AG09319 (cell line): ENCODE measurements around the gene ZNF792.
A peak's percentile ranks its signal among the peaks of the same experiment; 100 is the strongest.
"Not testable (repeated sequence)": the region's sequence is repeated elsewhere in the genome, so short reads cannot be mapped to it uniquely, and the experiment has no call there.

ENCODE experiments used
- DNase-seq: peaks from one replicate; pipeline ENCODE4 v3.0.0-alpha.2; 2010; ENCODE audit warnings: low read depth; ENCODE audit errors: extremely low read depth
- CTCF ChIP-seq: IDR thresholded peaks from 2 replicates; pipeline ENCODE4 v1.5.1; 2011; ENCODE audit warnings: low read depth, mild to moderate bottlenecking, inconsistent platforms, low read length, moderate library complexity

ZNF792 gene

GRCh38 chr19:34963573-34964406 is at the start of gene ZNF792:
Gene ZNF792 (minus strand): TSS chr19:34964229. CDS start chr19:34963662, 567 bp downstream.
- no peak for TF ChIP-seq CTCF

GRCh38 chr19:35013041-35013819 is 49.2 kb upstream of the ZNF792 start:
- no peak for DNase-seq

More at GRCh38 chr19:34963573-34964406, at the start of gene ZNF792:
- DNase-seq: no peak

DNA sequence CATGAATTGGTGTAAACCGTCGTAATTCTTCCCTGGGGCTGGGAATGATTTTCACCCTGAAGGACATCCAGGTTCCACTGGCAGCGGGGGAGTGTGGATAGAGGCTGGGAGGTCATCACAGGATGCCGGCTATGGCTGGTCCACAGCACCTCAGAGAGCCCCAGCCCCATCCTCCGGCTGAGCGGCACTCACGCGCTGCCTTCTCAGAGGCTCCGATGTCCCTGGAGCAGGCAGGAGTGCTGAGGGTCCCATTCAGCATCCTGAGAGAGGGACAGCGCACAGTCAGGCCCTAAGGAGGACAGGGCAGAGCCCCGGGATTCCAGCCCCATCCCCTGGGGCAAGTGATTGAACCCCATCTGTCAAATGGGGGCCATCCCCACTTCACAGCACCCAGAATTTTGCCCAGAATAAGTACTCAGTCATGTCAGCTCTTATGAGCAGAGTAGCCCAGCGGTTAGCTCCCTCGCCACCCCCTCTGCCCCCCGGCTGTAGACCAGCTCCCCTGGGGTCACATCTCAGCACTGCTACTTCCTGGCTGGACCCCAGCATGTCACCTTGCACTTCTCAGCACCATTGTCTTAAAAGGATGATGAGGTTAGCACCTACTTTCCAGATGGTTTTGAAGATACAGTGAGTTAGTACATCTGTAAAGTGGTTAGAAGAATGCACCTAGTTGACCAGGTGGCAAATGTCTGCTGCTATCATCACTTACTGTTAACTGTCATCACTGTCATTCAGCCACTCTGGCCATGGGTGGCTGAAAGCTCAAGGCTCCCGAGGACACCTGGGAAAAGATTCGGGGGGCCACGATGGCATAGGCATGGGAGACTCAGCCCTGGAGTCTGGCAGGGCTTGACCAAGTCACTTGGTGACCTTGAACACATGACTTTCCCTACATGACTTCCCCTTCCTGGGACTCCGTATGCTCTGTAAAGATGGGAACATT is 48.0 kb upstream of the ZNF792 start:
- no peak for DNase-seq
- no peak for TF ChIP-seq CTCF

More at GRCh38 chr19:35013041-35013819, 49.2 kb upstream of the ZNF792 start:
- peak; percentile 98 for TF ChIP-seq CTCF

DNA sequence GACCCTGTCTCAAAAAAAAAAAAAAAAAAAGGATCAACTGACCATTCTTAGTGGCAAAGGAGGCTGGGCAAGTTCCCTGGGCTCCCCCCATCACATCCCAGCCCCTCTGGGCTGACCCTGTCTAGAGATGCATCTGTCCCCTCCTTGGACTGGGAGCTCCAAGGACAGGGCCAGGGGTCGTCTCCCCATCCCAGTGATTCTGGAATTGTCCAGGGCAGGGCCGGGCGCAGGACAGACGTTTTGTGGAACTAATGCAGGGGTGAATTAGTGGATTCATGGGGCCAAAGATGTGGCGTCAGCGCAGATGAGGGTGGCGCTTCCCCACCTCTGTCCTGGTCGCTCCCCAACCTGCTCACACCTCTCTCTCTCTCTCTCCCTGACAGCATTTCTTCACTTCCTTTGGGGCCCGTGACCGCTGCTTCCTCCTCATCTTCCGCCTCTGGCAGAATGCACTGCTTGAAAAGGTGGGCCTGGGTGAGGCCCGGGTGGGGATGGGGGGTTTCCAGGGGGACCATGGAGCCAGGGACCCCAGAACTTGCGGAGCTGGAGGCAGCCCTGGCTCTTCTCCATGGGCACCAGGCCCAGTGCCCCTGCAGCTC is 47.2 kb upstream of the ZNF792 start:
- DNase-seq: no peak
- TF ChIP-seq CTCF: no peak

DNA sequence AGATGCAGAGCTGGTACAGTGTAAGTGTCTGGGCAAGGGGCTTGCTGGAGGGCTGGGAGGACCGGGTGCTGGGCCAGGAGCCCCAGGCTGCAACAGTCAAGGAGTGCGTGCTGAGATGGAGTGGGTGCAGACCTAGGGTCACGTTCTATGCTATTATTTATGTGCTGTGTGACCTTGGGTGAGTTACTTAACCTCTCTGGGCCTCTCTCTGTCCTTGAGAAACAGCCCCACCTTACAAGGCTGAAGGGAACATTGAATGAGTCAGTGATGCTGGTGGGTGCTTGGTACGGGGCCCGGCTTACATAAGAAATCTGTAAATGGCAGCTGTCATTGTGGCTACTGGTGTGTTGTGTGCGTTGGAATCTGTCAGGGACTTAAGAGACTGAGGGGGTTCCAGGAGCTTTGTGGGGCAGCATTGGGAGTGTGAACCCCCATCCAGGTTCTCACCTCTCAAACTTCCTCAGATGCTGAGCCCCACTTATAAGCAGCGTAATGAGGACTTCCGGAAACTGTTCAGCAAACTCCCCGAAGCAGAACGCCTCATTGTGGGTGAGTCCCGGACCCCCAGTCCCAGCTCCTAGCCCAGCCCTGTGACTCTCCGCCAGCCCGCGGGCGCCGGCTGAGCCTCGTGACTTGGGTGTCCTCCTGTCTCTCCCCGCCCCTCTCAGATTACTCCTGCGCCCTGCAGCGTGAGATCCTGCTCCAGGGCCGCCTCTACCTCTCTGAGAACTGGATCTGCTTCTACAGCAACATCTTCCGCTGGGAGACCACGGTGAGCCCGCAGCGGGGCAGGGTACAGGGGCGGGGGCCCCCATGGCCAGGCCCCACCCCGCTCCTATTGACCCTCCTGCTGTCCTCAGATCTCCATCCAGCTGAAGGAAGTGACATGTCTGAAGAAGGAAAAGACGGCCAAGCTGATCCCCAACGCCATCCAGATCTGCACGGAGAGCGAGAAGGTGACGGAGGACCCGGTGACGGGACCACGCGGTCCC is 45.7 kb upstream of the ZNF792 start:
- no peak for TF ChIP-seq CTCF
- no peak for DNase-seq

DNA sequence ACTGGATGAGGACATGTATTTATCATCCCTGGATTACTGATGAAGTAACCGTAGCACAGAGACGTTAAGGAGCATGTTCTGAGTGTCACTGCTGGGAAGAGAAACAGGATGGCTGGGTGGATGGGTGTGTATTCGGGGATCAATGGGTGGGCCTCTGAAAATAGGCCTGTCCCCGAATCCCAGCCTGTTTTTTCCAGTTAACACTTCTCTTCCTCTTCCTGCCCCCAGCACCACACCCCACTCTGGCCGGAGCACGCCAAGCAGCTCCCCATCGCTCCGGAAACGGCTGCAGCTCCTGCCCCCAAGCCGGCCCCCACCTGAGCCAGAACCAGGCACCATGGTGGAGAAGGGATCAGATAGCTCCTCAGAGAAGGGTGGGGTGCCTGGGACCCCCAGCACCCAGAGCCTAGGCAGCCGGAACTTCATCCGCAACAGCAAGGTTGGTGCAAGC is 44.9 kb upstream of the ZNF792 start:
- no peak for DNase-seq
- no peak for TF ChIP-seq CTCF

GRCh38 chr19:35007427-35007826 is 43.4 kb upstream of the ZNF792 start:
- DNase-seq: not testable (repeated sequence)
